ENCODE measurements around the gene PHLDA3. TPM values are rescaled to one million over a fixed set of nuclear protein-coding genes. Genes with fewer than 3 reads are reported as not detected.

PHLDA3 gene
- total and polyA plus RNA-seq, 2 of the 13 experiments (the other 11 are each of a cell fraction or from before 2014, with no cell fraction given) = 16.7 to 33.6 TPM

DNA sequence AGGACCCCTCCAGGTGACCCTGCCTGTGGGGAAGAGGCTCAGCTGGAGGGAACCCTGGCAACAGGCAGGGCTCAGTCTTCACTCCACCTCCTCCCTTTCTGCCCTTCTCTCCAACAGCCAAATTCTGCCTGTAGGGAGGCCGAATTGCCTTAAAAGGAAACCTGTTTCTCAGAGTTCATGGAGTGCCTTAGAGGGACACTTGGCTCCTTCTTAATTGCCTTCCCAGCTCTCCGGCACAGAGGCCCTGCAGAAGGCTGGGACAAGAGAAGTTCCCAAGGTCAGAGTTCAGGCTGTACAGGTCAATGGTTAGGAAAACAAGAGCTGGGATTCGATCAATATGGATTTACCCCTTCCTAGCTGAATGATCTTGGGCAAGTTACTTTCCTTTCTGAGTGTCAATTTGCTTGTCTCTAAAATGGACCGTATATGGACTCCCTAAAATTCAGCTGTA lies 31.7 kb upstream of the PHLDA3 start (continued):
- TF ChIP-seq, protein P1, sequence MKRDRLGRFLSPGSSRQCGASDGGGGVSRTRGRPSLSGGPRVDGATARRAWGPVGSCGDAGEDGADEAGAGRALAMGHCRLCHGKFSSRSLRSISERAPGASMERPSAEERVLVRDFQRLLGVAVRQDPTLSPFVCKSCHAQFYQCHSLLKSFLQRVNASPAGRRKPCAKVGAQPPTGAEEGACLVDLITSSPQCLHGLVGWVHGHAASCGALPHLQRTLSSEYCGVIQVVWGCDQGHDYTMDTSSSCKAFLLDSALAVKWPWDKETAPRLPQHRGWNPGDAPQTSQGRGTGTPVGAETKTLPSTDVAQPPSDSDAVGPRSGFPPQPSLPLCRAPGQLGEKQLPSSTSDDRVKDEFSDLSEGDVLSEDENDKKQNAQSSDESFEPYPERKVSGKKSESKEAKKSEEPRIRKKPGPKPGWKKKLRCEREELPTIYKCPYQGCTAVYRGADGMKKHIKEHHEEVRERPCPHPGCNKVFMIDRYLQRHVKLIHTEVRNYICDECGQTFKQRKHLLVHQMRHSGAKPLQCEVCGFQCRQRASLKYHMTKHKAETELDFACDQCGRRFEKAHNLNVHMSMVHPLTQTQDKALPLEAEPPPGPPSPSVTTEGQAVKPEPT (CRISPR knock-in tag; IDR thresholded peaks at IDR 0.05; ENCODE audit: low read depth) = no peak
- TF ChIP-seq ESRRA (CRISPR knock-in tag; IDR thresholded peaks at IDR 0.05; ENCODE audit: low read depth) (0 out of 2 replicates have a peak, but pooled peaks have one; percentile 47), EP300 (IDR thresholded peaks at IDR 0.05; ENCODE audit: low read depth in 2 of 2, low read length in 2 of 2) (peak in 1 of 2 experiments; percentile 44; a peak in 1 of 4 replicates), EP300 (CRISPR knock-in tag; IDR thresholded peaks at IDR 0.05; ENCODE audit: borderline replicate concordance) (no peak), MIXL1 (CRISPR knock-in tag; IDR thresholded peaks at IDR 0.05) (0 out of 2 replicates have a peak, but pooled peaks have one; percentile 17), STAG1 (CRISPR knock-in tag; IDR thresholded peaks at IDR 0.05) (no peak), PHF21A (CRISPR knock-in tag; IDR thresholded peaks at IDR 0.05) (peak; percentile 33; the same call in 1 of the 2 replicates), GATAD2A (CRISPR knock-in tag; IDR thresholded peaks at IDR 0.05) (peak; percentile 60), KAT2B (IDR thresholded peaks at IDR 0.05; ENCODE audit: borderline replicate concordance, low read depth, low read length) (0 out of 2 replicates have a peak, but pooled peaks have one; percentile 31), ZBTB2 (CRISPR knock-in tag; IDR thresholded peaks at IDR 0.05; ENCODE audit: low read depth) (no peak), ZNF574 (CRISPR knock-in tag; IDR thresholded peaks at IDR 0.05) (0 out of 2 replicates have a peak, but pooled peaks have one; percentile 17), ZNF773 (CRISPR knock-in tag; IDR thresholded peaks at IDR 0.05; ENCODE audit: borderline replicate concordance) (no peak), KDM1A (CRISPR knock-in tag; IDR thresholded peaks at IDR 0.05) (no peak), RARA (CRISPR knock-in tag; IDR thresholded peaks at IDR 0.05) (peak; percentile 50; the same call in 1 of the 2 replicates), SALL1 (CRISPR knock-in tag; IDR thresholded peaks at IDR 0.05) (peak; percentile 19; the same call in 1 of the 2 replicates), ZNF780A (CRISPR knock-in tag; IDR thresholded peaks at IDR 0.05) (no peak), SOX13 (IDR thresholded peaks at IDR 0.05) (no peak), SOX13 (CRISPR knock-in tag; conservative IDR thresholded peaks at IDR 0.05 in 1 of 2, IDR thresholded peaks at IDR 0.05 in 1 of 2) (0 out of 4 replicates have a peak, but pooled peaks of 1 of the 2 experiments have one; percentile 16), HNF4G (IDR thresholded peaks at IDR 0.05; ENCODE audit: borderline replicate concordance, low read depth, low read length) (peak; percentile 51; the same call in 1 of the 2 replicates), HNF4G (CRISPR knock-in tag; IDR thresholded peaks at IDR 0.05; ENCODE audit: borderline replicate concordance, low read depth) (no peak), HNF4A (CRISPR knock-in tag; IDR thresholded peaks at IDR 0.05) (peak; percentile 79)
- TF ChIP-seq, protein P2, sequence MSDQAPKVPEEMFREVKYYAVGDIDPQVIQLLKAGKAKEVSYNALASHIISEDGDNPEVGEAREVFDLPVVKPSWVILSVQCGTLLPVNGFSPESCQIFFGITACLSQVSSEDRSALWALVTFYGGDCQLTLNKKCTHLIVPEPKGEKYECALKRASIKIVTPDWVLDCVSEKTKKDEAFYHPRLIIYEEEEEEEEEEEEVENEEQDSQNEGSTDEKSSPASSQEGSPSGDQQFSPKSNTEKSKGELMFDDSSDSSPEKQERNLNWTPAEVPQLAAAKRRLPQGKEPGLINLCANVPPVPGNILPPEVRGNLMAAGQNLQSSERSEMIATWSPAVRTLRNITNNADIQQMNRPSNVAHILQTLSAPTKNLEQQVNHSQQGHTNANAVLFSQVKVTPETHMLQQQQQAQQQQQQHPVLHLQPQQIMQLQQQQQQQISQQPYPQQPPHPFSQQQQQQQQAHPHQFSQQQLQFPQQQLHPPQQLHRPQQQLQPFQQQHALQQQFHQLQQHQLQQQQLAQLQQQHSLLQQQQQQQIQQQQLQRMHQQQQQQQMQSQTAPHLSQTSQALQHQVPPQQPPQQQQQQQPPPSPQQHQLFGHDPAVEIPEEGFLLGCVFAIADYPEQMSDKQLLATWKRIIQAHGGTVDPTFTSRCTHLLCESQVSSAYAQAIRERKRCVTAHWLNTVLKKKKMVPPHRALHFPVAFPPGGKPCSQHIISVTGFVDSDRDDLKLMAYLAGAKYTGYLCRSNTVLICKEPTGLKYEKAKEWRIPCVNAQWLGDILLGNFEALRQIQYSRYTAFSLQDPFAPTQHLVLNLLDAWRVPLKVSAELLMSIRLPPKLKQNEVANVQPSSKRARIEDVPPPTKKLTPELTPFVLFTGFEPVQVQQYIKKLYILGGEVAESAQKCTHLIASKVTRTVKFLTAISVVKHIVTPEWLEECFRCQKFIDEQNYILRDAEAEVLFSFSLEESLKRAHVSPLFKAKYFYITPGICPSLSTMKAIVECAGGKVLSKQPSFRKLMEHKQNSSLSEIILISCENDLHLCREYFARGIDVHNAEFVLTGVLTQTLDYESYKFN (CRISPR knock-in tag; conservative IDR thresholded peaks at IDR 0.05) = peak; percentile 78
